CD4-positive, alpha-beta T cell treated with Interleukin-1 beta for 1 hour (primary cell): ENCODE measurements around the gene GATAD2B.
A peak's percentile ranks its signal among the peaks of the same experiment; 100 is the strongest.
"Not testable (repeated sequence)": the region's sequence is repeated elsewhere in the genome, so short reads cannot be mapped to it uniquely, and the experiment has no call there.

Experiments
- DNase-seq, 2 donors: peaks; one replicate each; pipeline ENCODE4 v3.0.0-alpha.2; 2020 to 2022

The GATAD2B gene

GRCh38 chr1:153882296-153882912 is 40.4 kb downstream of the GATAD2B start:
- DNase-seq, result no peak

DNA sequence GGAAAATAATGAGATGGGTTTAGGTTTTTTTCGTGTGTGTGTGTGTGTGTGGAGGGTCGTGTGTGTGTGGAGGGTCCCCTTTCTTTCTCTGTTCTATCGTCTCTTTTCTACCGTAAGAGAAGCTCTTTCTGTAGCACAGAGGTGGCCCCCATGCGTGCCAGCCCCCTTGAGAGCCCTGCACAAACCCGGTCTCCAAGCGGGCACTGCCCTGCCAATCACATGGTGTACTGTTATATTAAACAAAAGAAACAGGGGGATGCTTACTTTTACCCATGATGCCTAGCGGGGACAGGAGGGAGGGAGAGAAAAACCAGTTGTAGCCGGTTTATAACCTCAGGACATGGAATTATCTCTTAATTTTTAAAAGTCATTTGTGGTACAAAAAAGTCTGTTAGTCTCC is 41.0 kb downstream of the GATAD2B start:
- DNase-seq, result no peak

DNA sequence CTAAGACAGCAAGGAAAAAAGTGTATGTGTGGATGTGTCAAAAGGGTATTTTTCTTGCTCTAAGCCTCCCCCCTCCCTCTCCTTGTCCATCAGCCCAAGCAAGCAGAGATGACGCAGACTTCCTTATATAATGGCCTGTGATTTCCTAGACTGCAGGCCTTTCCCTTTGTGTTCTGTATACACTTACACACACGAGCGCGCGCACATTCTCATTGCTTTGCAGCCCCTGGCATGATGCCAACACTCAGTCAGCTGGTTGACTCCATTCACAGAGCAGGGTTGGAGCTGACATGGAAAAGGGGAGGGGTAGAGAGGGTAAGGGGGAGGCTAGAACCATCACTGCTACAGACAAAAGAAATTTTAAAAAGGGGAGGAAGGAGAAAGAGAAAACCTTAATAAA is 41.8 kb downstream of the GATAD2B start:
- peak; percentile 3 to 54 for DNase-seq

- DNase-seq, result no peak
Observed at GRCh38 chr1:153880024-153880423, 42.7 kb downstream of the GATAD2B start.

- no peak for DNase-seq
Observed at GRCh38 chr1:153877112-153877511, 45.7 kb downstream of the GATAD2B start.

GRCh38 chr1:153872934-153873333 is 49.8 kb downstream of the GATAD2B start:
- DNase-seq, result no peak

- DNase-seq, result no peak
Observed at GRCh38 chr1:153872331-153872730, 50.4 kb downstream of the GATAD2B start.

- no peak for DNase-seq
Observed at GRCh38 chr1:153869486-153869885, 53.3 kb downstream of the GATAD2B start.

DNA sequence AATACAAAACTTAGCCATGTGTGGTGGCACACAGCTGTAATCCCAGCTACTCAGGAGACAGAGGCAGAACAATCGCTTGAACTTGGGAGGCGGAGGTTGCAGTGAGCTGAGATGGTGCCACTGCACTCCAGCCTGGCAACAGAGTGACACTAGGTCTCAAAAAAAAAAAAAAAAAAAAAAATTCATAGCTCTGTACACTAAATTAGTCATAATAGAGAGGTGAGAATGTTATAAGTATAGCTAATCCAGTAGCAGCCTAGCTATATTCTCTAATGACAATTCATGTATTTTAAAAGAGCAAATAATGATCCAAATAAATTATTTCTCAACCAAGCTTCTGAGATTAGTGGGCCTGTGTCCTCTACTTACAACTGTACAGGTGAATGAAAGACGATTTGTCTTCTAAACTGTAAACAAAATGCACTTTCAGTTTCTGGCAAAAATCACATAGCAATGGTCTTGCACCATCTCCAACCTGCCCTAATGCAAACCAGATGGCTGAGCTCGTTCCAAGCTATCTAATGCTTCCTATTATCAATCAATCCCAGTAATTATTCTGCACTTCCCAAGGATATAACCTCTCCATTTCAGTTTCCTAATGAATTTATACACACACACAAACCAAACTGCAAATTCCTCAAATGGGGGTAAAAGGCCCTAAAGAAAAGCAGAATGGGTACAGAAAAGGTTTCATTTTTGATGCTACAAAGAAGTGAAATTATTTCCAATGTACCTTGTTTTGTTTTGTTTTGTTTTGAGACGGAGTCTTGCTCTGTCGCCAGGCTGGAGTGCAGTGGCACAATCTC is 56.5 kb downstream of the GATAD2B start:
- DNase-seq, result no peak

GRCh38 chr1:153860285-153860684 is 62.5 kb downstream of the GATAD2B start:
- no peak for DNase-seq

DNA sequence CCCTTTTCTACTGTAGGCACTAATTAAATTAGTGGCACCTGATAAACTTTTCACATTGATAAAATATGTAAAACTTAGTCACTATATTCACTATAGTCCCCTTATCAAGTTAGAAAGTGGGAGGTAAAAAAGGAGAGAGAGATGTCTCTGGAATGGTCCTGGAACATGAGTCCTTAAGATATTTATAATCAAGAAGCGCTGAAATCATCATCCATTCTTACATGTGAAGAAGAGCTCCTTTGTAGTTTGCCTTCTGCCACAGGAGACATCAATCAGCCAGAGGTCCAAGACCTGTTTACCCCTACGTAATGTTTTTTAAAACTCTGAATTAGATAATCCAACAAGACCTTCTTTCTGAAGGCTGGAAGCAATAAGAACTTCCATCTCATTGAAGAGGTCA is 65.3 kb downstream of the GATAD2B start:
- no peak for DNase-seq

- no peak for DNase-seq
Observed at GRCh38 chr1:153856763-153857162, 66.0 kb downstream of the GATAD2B start.

DNA sequence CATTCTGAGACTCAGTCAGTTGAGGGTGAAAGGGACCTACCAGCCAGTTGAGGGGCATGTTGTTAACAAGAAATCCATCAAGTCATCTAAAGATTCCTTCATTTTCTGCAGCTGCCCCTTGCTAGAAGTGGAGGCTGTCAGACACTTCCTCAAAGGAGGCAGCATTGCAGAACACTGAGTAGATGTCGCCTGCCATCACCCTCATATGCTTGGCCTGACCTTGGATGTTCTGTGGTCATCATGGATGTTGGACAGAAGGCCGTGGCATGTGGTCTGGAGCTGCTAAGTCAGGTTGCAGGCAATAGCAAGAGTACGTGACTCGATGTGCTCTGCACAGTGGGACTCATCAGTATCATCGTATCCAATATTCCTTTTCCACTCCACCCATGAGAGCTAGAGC is 70.6 kb downstream of the GATAD2B start:
- DNase-seq, result no peak

DNA sequence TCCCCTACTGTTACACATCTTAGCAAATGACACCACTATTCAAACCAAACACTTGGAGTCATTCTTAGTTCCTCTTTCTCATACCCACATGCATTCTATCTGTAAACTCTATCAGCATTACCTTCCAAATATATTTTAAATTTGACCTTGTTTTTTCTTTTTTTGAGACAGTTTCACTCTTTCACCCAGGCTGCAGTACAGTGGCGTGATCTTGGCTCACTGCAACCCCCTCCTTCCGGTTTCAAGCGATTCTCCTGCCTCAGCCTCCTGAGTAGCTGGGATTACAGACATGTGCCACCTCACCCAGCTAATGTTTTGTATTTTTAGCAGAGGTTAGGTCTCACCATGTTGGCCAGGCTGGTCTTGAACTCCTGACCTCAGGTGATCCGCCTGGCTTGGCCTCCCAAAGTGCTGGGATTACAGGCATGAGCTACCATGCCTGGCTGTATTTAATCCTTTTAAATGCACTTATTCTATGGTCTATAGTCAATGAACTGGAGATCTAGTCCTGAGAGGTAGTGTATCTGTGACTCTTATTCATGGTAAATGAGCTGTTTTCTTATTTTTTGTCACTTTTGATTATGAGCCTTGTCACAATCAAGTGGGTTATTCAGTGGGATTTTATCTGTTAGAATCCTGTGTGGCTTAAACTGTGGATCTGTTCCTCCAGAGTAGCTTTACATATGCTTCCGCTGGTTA is 73.1 kb downstream of the GATAD2B start:
- peak in 1 of 2 donors; percentile 2 for DNase-seq

GRCh38 chr1:153848805-153849204 is 74.0 kb downstream of the GATAD2B start:
- no peak for DNase-seq

DNA sequence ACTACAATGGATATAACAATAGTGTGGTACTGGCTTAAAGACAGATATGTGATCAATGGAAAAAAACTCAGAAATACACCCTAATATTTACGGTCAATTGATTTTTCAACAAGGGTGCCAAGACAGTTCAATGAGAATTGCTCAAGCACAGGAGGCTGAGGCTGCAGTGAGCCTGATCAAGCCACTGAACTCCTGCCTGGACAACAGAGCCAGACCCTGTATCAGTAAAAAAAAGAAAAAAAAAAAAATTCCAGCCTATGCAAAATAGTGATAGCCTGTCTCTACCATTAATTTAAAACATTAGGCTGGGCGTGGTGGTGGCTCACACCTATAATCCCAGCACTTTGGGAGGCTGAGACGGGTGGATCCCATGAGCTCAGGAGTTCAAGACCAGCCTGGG is 77.6 kb downstream of the GATAD2B start:
- DNase-seq, result no peak

DNA sequence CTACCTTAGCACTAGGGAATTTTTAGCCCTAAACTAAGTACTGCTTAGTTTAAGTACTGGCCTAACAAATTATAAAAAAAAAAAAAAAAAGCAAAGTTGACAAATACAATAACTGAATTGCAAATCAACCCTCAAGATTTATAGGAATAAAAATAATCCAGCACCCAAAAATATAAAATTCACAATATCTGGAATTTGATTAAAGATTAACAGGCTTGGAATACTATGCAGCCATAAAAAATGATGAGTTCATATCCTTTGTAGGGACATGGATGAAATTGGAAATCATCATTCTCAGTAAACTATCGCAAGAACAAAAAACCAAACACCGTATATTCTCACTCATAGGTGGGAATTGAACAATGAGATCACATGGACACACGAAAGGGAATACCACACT is 78.4 kb downstream of the GATAD2B start:
- not testable (repeated sequence) for DNase-seq

- no peak for DNase-seq
Observed at GRCh38 chr1:153842006-153842471, 80.7 kb downstream of the GATAD2B start.

- DNase-seq, result no peak
Observed at GRCh38 chr1:153841463-153841994, 81.2 kb downstream of the GATAD2B start.

DNA sequence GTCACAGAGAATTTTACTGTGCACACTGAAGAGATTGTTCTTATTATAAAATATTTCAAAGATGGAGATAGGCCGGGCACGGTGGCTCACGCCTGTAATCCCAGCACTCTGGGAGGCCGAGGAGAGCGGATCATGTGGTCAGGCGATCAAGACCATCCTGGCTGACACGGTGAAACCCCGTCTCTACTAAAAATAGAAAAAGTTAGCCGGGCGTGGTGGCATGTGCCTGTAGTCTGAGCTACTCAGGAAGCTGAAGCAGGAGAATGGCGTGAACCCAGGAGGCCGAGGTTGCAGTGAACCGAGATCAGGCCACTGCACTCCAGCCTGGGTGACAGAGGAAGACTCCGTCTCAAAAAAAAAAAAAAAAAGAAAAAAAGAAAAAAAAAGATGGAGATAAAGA is 82.0 kb downstream of the GATAD2B start:
- DNase-seq, result not testable (repeated sequence)

DNA sequence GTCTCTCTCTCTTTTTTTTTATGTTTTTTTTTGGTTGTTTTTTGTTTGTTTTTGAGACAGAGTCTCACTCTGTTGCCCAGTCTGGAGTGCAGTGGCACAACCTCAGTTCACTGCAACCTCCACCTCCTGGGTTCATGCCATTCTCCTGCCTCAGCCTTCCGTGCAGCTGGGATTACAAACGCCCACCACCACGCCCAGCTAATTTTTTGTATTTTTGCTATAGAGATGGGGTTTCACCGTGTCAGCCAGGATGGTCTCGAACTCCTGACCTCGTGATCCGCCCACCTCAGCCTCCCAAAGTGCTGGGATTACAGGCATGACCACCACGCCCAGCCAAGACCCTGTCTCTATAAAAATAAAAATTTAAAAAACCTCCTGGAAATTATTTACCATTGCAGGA is 88.8 kb downstream of the GATAD2B start:
- DNase-seq, result not testable (repeated sequence)

- DNase-seq, result no peak
Observed at GRCh38 chr1:153833171-153833570, 89.6 kb downstream of the GATAD2B start.

DNA sequence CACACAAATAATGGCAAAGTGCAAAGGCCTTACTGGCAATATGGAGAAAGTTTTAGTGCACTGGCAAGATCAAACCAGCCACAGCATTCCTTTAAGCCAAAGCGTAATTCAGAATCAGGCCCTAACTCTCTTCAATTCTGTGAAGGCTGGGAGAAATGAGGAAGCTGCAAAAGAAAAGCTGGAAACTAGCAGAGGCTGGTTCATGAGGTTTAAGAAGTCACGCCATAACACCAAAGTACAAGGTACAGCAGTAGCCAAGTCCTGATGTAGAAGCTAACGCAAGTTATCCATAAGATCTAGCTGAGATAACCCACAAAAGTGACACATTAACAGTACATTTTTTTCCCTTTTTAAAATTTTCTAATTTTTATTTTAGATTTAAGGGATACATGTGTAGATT is 90.5 kb downstream of the GATAD2B start:
- DNase-seq, result no peak

DNA sequence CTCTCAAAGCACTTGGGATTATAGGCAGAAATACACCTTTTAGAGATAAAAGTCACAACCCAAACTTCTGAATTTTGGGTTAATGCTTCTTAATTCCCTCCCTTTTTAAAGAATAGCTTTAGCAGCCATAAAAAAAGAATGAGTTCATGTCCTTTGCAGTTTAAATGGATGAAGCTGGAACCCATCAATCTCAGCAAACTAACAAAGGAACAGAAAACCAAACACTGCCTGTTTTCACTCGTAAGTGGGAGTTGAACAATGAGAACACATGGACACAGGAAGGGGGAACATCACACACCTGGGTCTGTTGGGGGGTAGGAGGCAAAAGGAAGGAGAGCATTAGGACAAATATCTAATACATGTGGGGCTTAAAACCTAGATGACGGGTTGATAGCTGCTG is 91.7 kb downstream of the GATAD2B start:
- no peak for DNase-seq
